ENCODE measurements around the gene ZSCAN26. TPM values are rescaled to one million over a fixed set of nuclear protein-coding genes. Genes with fewer than 3 reads are reported as not detected.

ZSCAN26 gene
- 10 to 100 TPM in 1 of 6 experiments, 1 to 10 TPM in 5; 8.5 to 10.9 (median 9.3) TPM for total RNA-seq (2021; fragmentation: NEBNext Ultra II Directional; extraction: Animal tissue kit (Norgen Biotek cat#: 25700))
- long read RNA-seq, transcript ZSCAN26-201 (4 exons, 2,362 nt) = major isoform, 7 of 8 reads
- long read RNA-seq, partial matches to known transcripts = 0 of 8 reads
- long read RNA-seq, other reads (novel, unspliced or antisense) = 0 of 8 reads

- DNase-seq = peak; percentile 84
- Mint-ChIP-seq H3K9me3 (no peaks in the 10 kb centered on the region), H3K27ac (no peak within 1 kb of the TSS), H3K4me3 (no peak within 1 kb of the TSS), H3K4me1 (ENCODE audit: low read depth) (peaks cover 39% of the 10 kb centered on the region), H3K27me3 (ENCODE audit: insufficient read depth) (no peaks in the 10 kb centered on the region), H3K36me3 (ENCODE audit: low read depth) (peaks cover 24% of the 10 kb centered on the region)
- TF ChIP-seq CTCF (IDR thresholded peaks at IDR 0.05) = no peak
These were observed at the start of gene ZSCAN26 for GRCh38 chr6:28266962-28267694. Gene ZSCAN26, plus strand, starts transcription at chr6:28267143. Its CDS starts 4,777 bp downstream, at chr6:28271920.

GRCh38 chr6:28217890-28218289, 49.1 kb upstream of the ZSCAN26 start:
- DNase-seq = no peak
- TF ChIP-seq CTCF (IDR thresholded peaks at IDR 0.05) = no peak
- Mint-ChIP-seq H3K4me1 (ENCODE audit: low read depth) (peaks cover 22% of the 10 kb centered on the region), H3K27ac (no peak overlapping the region; the same call in 1 of the 2 replicates), H3K9me3 (no peaks in the 10 kb centered on the region), H3K27me3 (ENCODE audit: insufficient read depth) (peaks cover 5% of the 10 kb centered on the region), H3K4me3 (peak overlapping the region; percentile 89; the same call in 1 of the 2 replicates), H3K36me3 (ENCODE audit: low read depth) (no peaks in the 10 kb centered on the region)

GRCh38 chr6:28218312-28219248, 48.4 kb upstream of the ZSCAN26 start:
- Mint-ChIP-seq H3K9me3 (no peaks in the 10 kb centered on the region), H3K4me3 (peak overlapping the region; percentile 89), H3K27ac (peak overlapping the region; percentile 79), H3K4me1 (ENCODE audit: low read depth) (peaks cover 16% of the 10 kb centered on the region), H3K27me3 (ENCODE audit: insufficient read depth) (peaks cover 7% of the 10 kb centered on the region), H3K36me3 (ENCODE audit: low read depth) (no peaks in the 10 kb centered on the region)
- no peak for TF ChIP-seq CTCF (IDR thresholded peaks at IDR 0.05)
- DNase-seq = peak; percentile 24

- peaks cover 7% of the 10 kb centered on the region for H3K27me3 Mint-ChIP-seq (ENCODE audit: insufficient read depth)
- H3K9me3 Mint-ChIP-seq = no peaks in the 10 kb centered on the region
- no peaks in the 10 kb centered on the region for H3K36me3 Mint-ChIP-seq (ENCODE audit: low read depth)
- no peak for DNase-seq
- no peak overlapping the region for H3K27ac Mint-ChIP-seq
- TF ChIP-seq CTCF (IDR thresholded peaks at IDR 0.05) = no peak
- peaks cover 24% of the 10 kb centered on the region for H3K4me1 Mint-ChIP-seq (ENCODE audit: low read depth)
- H3K4me3 Mint-ChIP-seq = 0 out of 2 replicates have a peak overlapping the region, but pooled peaks have one; percentile 1
These were observed 46.4 kb upstream of the ZSCAN26 start for GRCh38 chr6:28220257-28221133.
